ENCODE results near the gene UPP2. TPM values are rescaled to one million over a fixed set of nuclear protein-coding genes. Genes with fewer than 3 reads are reported as not detected.

The UPP2 gene
- total RNA-seq, 2 experiments from 2014 or later: not detected

DNA sequence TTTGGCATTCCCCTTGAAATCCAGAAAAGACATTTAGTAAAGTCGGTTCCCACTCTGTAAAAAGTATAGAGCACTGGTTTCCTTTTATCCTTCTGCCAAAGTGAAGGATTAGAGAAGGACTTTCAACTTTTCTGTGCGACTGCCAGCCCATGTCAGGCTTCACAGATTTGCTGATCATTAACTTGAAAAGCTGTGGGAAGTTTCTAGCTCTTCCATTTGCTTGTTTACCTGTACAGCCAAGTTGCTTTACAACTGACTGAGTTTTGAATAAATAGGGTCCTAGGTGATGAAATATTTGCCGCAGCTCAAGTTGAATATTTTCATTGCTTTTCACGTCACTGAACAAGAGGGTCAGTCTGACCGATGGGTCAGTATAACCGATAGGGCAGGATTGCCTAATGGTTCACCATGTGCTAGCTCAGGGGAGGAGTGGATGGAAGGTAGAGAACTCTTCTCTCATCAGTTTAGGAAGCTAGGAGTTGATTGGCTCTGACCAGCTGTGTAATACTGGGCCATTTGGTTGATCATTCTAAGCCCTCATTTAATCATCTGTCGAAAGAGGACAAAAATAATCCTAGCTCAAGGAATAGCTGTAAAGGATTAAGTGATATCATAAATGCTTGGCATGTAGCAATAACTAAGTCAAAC lies 30.4 kb downstream of the UPP2 start:
- Mint-ChIP-seq H3K4me3 (no peak overlapping the region), H3K27me3 (ENCODE audit: low read depth) (peaks cover 4% of the 10 kb centered on the region), H3K4me1 (ENCODE audit: low read depth) (no peaks in the 10 kb centered on the region), H3K36me3 (ENCODE audit: low read depth) (no peaks in the 10 kb centered on the region), H3K9me3 (no peaks in the 10 kb centered on the region), H3K27ac (no peak overlapping the region)
- CTCF ChIA-PET: interaction anchor here (0.6 to 1.3 kb wide), 2 partner anchors 15 to 108 kb away, joined by 3 read pairs; no protein-coding TSS in a partner anchor
- intact Hi-C loops (cut with micrococcal nuclease): no loop called here
- DNase-seq: no peak

DNA sequence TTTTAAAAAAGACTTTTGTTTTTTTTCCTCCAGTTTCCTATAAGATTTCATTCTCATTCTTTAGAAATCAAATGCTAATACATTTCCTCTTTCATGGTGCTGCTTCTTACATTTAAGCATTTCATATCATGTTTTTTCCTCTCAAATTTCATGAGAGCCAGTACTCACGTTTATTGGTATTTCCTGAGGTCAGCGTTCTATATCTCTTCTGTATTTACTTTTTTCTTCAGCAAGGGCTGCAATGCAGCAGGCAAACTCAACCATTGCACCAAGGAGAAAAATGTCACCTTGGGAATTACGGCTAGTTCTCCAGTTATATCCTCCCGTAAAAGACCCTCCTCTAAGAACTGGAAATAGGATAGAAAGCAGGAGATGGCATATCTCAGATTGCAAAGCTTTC lies 32.4 kb downstream of the UPP2 start:
- H3K27me3 Mint-ChIP-seq (ENCODE audit: low read depth): peaks cover 4% of the 10 kb centered on the region
- H3K4me1 Mint-ChIP-seq (ENCODE audit: low read depth): no peaks in the 10 kb centered on the region
- DNase-seq: no peak
- no peak overlapping the region for H3K4me3 Mint-ChIP-seq
- intact Hi-C loops (cut with micrococcal nuclease): no loop called here
- H3K9me3 Mint-ChIP-seq: no peaks in the 10 kb centered on the region
- H3K27ac Mint-ChIP-seq: no peak overlapping the region
- no peaks in the 10 kb centered on the region for H3K36me3 Mint-ChIP-seq (ENCODE audit: low read depth)
- CTCF ChIA-PET: interaction anchor here (0.6 kb wide), 1 partner anchor 1663 kb away, joined by 3 read pairs; no protein-coding TSS in a partner anchor

DNA sequence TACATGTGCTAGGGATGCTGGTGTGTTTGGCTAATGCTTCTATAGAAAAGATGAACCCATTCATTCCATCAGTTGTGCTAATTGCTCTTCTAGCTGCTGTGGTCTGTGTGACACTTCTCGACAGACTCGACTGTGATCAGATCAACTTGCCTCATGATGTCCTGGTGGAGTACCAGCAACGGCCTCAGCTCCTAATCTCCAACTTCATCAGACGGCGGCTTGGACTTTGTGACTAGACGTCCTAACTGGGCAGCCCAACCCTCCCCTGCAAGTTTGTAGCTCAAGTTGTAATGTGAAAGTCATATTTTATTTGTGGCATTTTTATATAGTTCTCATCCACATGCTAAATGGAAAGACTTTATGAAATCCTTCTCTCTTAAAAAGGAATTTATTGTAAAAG lies 33.0 kb downstream of the UPP2 start:
- no peak overlapping the region for H3K27ac Mint-ChIP-seq
- H3K4me3 Mint-ChIP-seq: no peak overlapping the region
- CTCF ChIA-PET: interaction anchor here (0.6 kb wide), 1 partner anchor 1664 kb away, joined by 3 read pairs; no protein-coding TSS in a partner anchor
- no peaks in the 10 kb centered on the region for H3K9me3 Mint-ChIP-seq
- DNase-seq: no peak
- intact Hi-C loops (cut with micrococcal nuclease): no loop called here
- H3K27me3 Mint-ChIP-seq (ENCODE audit: low read depth): peaks cover 4% of the 10 kb centered on the region
- H3K4me1 Mint-ChIP-seq (ENCODE audit: low read depth): no peaks in the 10 kb centered on the region
- no peaks in the 10 kb centered on the region for H3K36me3 Mint-ChIP-seq (ENCODE audit: low read depth)

DNA sequence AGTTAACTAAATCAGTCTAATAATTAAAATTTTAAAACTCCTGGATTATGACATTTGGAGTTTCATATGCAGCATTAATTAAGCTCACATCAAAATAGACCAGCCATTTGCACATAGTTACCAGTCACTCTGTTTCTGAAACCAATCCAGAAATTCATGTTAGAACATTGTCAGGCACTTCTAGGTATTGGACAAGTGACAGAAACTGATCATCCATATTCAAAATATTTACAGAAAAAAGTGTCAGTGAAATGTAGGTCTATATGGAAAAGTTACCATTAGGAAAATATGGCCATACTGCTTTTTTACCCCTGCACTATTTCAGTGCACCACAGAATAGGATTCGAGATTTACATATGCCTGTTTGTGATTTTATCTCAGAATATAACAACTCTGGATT lies 33.4 kb downstream of the UPP2 start:
- CTCF ChIA-PET: no interaction called here
- DNase-seq: no peak
- Mint-ChIP-seq H3K4me1 (ENCODE audit: low read depth) (no peaks in the 10 kb centered on the region), H3K4me3 (no peak overlapping the region), H3K9me3 (no peaks in the 10 kb centered on the region), H3K27me3 (ENCODE audit: low read depth) (peaks cover 4% of the 10 kb centered on the region), H3K36me3 (ENCODE audit: low read depth) (no peaks in the 10 kb centered on the region), H3K27ac (no peak overlapping the region)
- intact Hi-C loops (cut with micrococcal nuclease): no loop called here

DNA sequence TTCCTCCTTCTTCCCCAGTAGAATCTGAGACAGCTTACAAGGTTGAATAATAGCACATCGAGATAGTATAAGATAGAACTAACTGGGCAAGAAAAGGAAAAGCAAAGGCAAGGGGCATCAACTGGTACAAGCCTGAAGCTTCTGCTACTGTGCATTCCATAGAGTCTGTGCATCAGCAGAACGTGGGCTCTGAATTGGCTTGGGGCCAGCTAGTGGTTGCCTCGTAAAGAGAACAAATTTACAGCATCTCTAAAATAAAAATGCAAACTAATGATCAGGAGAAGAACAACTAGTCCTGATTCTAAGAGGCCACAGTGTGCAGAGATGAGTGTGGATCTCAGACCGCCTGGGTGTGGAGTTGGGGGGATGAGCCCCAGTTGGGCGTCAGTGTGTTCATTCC lies 36.6 kb downstream of the UPP2 start:
- intact Hi-C loops (cut with micrococcal nuclease): no loop called here
- Mint-ChIP-seq H3K9me3 (no peaks in the 10 kb centered on the region), H3K27ac (no peak overlapping the region), H3K4me3 (no peak overlapping the region), H3K4me1 (ENCODE audit: low read depth) (no peaks in the 10 kb centered on the region), H3K36me3 (ENCODE audit: low read depth) (no peaks in the 10 kb centered on the region), H3K27me3 (ENCODE audit: low read depth) (peaks cover 11% of the 10 kb centered on the region)
- CTCF ChIA-PET: no interaction called here
- no peak for DNase-seq

DNA sequence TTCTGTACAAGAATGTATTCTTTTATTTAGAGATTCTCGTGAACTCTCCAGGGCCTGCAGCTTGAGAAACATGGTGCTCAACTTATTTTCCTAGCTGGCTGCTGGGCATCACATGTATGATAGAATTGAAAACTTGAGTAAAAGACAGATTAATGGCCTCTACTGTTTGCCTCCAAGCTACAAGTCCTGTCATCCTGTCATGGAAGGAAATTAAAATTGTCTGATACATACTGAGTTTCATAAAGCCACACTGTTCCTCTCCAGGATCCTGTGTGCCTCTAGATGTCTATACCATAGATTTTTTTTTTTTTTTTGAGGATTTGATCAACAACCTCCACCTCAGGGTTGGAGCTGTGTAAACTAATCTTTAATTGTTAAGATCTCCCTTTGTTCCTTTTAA lies 38.5 kb downstream of the UPP2 start:
- DNase-seq: no peak
- intact Hi-C loops (cut with micrococcal nuclease): no loop called here
- Mint-ChIP-seq H3K9me3 (peaks cover 1% of the 10 kb centered on the region), H3K4me1 (ENCODE audit: low read depth) (no peaks in the 10 kb centered on the region), H3K4me3 (no peak overlapping the region), H3K27ac (no peak overlapping the region), H3K36me3 (ENCODE audit: low read depth) (no peaks in the 10 kb centered on the region), H3K27me3 (ENCODE audit: low read depth) (peaks cover 9% of the 10 kb centered on the region)
- CTCF ChIA-PET: no interaction called here

DNA sequence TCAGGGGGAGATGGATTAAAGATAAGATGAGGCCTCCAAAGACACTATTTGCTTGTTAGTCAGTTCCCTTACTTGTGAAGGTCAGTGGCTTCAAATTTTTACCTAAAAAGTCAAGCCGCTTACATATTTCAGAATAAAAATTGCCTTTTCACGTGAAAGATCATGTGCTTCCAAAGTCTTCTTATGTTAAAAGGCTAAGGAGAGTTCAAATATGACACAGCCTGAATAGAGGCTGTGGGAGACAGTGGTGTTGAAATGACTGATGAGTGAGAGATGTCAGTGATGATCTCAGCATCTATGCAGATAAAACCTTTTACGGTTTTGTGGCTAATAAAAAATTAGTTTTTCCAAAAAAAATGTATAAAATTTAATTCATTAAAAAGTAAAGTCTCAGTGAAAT lies 40.5 kb downstream of the UPP2 start:
- peaks cover 12% of the 10 kb centered on the region for H3K27me3 Mint-ChIP-seq (ENCODE audit: low read depth)
- intact Hi-C loops (cut with micrococcal nuclease): no loop called here

DNA sequence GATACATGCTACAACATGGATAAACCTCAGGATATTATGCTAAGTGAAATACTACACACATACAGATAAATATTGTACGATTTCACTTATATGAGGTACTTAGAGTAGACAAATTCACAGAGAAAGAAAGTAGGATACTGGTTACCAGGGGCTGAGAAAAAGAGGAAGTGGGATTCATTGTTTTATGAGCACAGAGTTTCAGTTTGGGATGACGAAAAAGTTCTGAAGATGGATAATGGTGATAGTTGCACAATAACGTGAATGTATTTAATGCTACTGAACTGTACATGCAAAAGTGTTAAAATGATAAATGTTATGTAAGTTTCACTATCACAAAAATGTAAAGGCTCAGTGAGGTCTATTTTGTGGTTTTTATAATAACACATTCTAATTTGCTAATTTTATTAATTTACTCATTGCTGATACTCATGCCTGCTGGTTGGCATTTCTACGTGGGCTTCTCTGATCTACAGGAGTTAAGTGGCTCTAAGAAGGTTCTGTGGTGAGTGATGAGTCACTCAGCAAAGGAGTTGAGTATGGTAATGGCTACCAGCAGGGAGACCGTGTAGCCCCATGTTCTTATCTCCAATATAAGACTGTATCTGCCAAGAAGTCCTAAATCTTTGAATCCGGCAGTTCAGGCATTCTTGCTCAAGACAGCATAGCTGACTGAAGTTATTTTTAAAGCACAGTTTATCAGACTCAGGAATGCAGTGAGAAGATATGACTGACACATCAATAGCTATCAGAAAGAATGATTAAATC lies 41.1 kb downstream of the UPP2 start:
- no peaks in the 10 kb centered on the region for H3K36me3 Mint-ChIP-seq (ENCODE audit: low read depth)
- no peaks in the 10 kb centered on the region for H3K4me1 Mint-ChIP-seq (ENCODE audit: low read depth)
- no peak overlapping the region for H3K4me3 Mint-ChIP-seq
- H3K9me3 Mint-ChIP-seq: peaks cover 6% of the 10 kb centered on the region
- peaks cover 18% of the 10 kb centered on the region for H3K27me3 Mint-ChIP-seq (ENCODE audit: low read depth)
- intact Hi-C loops (cut with micrococcal nuclease): no loop called here
- CTCF ChIA-PET: no interaction called here
- no peak for DNase-seq
- H3K27ac Mint-ChIP-seq: no peak overlapping the region

More for the DNA sequence above, 40.5 kb downstream of the UPP2 start:
- Mint-ChIP-seq H3K36me3 (ENCODE audit: low read depth) (no peaks in the 10 kb centered on the region), H3K9me3 (peaks cover 6% of the 10 kb centered on the region), H3K4me1 (ENCODE audit: low read depth) (no peaks in the 10 kb centered on the region), H3K27ac (no peak overlapping the region), H3K4me3 (no peak overlapping the region)
- CTCF ChIA-PET: no interaction called here
- no peak for DNase-seq

DNA sequence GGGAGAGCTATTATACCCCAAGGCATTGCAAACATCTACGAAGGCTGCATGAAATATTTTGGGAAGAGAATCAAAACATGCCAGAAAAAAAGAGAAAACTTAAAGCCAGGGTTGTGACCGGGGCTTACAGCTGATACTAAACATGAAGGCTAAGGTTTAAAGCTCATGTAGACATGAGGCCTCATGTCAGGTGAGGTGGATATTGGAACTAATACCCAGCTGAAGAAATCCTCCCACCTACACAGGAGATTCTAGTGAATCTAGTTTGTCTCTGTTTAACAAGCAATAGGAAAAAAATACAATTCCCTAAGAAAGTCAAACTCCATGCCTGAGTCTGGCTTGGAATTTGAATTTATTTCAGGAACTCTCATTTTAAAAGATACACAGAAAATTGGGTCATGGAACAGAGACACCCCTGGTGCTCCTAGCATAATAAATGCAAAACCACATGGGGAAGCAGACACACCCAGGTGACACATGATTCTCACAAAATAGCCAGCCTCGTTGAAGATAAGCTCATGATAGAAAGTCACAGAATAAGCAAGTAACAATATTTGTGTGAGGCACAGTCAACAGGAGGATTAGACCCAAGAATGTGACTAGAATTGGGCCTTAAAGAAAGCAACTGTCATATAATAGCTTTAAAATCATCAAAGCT lies 42.2 kb downstream of the UPP2 start:
- H3K27me3 Mint-ChIP-seq (ENCODE audit: low read depth): peaks cover 18% of the 10 kb centered on the region
- no peaks in the 10 kb centered on the region for H3K36me3 Mint-ChIP-seq (ENCODE audit: low read depth)
- intact Hi-C loops (cut with micrococcal nuclease): no loop called here

DNA sequence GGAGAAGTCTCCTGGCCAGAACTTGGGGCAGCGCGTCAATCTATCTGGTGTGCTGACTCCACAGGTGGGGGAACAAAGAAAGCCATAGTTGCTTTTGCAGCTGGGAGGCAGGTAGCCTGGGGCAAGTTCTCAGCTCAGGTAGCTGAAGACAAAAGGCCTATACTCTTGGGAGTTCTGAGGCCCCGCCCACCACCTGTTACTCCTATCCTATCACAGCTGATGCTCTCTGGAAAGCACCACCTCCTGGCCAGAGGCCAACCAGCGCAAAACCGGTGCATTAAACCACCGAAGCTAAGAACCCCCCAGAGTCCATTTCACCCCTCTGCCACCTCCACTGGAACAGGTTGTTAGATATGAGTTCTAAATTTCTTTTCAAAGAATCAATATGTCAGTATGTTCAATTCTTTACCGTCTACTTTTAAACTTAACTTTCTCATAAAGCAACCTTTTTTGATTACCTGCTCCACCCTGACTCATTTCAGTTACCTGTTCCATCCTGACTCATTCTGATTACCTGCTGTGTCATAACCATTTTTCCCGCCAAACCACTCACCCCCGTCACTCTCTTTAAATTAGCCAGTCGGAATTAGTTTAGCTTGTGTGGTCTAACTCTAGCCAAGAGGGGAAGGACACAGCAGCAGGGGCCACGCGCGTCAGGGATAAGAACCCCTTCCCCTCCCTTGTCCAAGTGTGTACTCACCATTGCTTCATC lies 43.4 kb downstream of the UPP2 start:
- DNase-seq: no peak
- intact Hi-C loops (cut with micrococcal nuclease): no loop called here
- CTCF ChIA-PET: interaction anchor here (0.7 kb wide), 1 partner anchor 86 kb away, joined by 3 read pairs; no protein-coding TSS in a partner anchor
- peaks cover 18% of the 10 kb centered on the region for H3K27me3 Mint-ChIP-seq (ENCODE audit: low read depth)
- no peaks in the 10 kb centered on the region for H3K4me1 Mint-ChIP-seq (ENCODE audit: low read depth)
- H3K36me3 Mint-ChIP-seq (ENCODE audit: low read depth): no peaks in the 10 kb centered on the region
- H3K27ac Mint-ChIP-seq: no peak overlapping the region
- H3K9me3 Mint-ChIP-seq: peaks cover 6% of the 10 kb centered on the region
- H3K4me3 Mint-ChIP-seq: no peak overlapping the region

More for the DNA sequence above, 42.2 kb downstream of the UPP2 start:
- Mint-ChIP-seq H3K9me3 (peaks cover 6% of the 10 kb centered on the region), H3K27ac (no peak overlapping the region), H3K4me3 (no peak overlapping the region), H3K4me1 (ENCODE audit: low read depth) (no peaks in the 10 kb centered on the region)
- no peak for DNase-seq
- CTCF ChIA-PET: no interaction called here

DNA sequence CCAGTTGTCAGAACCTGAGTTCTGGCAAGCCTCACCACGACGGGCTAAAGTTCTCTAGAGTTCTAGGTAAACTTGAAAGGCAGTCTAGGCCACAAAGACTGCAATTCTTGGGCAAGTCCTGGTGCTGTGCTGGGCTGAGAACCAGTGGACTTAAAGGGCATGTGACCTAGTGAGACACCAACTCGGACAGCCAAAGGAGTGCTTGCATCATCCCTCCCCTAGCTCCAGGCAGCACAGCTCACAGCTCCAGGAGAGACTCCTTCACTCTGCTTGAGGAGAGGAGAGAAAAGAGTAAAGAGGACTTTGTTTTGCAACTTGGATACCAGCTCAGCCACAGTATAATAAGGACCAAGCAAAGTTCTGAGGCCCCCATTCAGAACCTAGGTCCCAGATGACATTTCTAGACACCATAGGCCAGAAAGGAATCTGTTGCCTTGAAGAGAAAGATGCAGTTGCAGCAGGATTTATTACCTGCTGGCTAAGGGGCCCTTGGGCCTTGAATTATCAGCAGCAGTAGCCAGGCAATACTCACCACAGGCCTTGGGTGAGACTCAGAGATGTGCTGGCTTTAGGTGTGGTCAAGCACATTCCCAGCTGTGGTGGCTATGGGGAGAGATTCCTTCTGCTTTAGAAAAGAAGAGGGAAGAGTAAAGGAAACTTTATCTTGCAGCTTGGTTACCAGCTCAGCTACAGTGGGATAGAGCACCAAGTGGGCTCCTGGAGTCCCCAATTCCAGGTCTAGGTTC lies 51.8 kb downstream of the UPP2 start:
- intact Hi-C loops (cut with micrococcal nuclease): no loop called here
- CTCF ChIA-PET: no interaction called here
- H3K4me1 Mint-ChIP-seq (ENCODE audit: low read depth): no peaks in the 10 kb centered on the region
- H3K27ac Mint-ChIP-seq: no peak overlapping the region
- peaks cover 2% of the 10 kb centered on the region for H3K27me3 Mint-ChIP-seq (ENCODE audit: low read depth)
- DNase-seq: no peak
- no peaks in the 10 kb centered on the region for H3K36me3 Mint-ChIP-seq (ENCODE audit: low read depth)
- no peaks in the 10 kb centered on the region for H3K9me3 Mint-ChIP-seq
- H3K4me3 Mint-ChIP-seq: no peak overlapping the region

DNA sequence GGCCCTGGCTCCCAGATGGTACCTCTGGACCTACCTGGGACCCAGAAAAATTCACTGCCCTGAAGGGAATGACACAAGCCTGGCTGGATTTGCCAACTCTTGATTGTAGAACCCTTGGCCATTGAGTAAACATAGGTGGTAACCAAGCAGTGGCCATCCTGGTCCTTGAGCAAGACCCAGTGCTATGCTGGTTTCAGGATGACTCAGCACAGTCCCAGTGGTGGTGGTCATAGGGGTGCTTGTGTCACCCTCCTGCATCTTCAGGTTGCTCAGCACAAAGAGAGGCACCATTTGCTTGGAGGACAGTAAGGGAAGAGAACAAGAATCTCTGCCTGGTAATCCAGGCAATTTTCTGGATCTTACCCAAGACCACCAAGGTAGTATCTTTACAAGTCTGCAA lies 52.9 kb downstream of the UPP2 start:
- CTCF ChIA-PET: no interaction called here
- Mint-ChIP-seq H3K4me1 (ENCODE audit: low read depth) (no peaks in the 10 kb centered on the region), H3K4me3 (no peak overlapping the region), H3K27me3 (ENCODE audit: low read depth) (peaks cover 2% of the 10 kb centered on the region), H3K36me3 (ENCODE audit: low read depth) (no peaks in the 10 kb centered on the region), H3K27ac (no peak overlapping the region), H3K9me3 (no peaks in the 10 kb centered on the region)
- no peak for DNase-seq
- intact Hi-C loops (cut with micrococcal nuclease): no loop called here

Data from activated naive CD4-positive, alpha-beta T cell treated with anti-CD3 and anti-CD28 coated beads for 36 hours (primary cell).